MCF 10A (cell line): Measurements from ENCODE around the gene PRDM5. TPM values are rescaled to one million over a fixed set of nuclear protein-coding genes. Genes with fewer than 3 reads are reported as not detected.
A peak's percentile ranks its signal among the peaks of the same experiment; 100 is the strongest.

ENCODE experiments used
- BruUV-seq: library from RNA; stranded (reverse); fragments of 400-500 nt; replicated peaks from 2 replicates; lab custom pipeline; 2021; lab: Mats Ljungman, UMichigan
- CTCF ChIA-PET: fragments of 300-600 bp; sonication (Branson Sonifier 250); formaldehyde crosslinking; extraction: SDS; loops from one replicate; lab custom pipeline; 2021; ENCODE audit warnings: antibody characterized with exemption, inconsistent platforms; lab: Yijun Ruan, JAX
- POLR2A ChIA-PET: fragments of 300-600, 350-650 bp; sonication (Branson Sonifier 250); formaldehyde crosslinking; extraction: SDS; loops from one replicate; lab custom pipeline; 2020; ENCODE audit warnings: antibody characterized with exemption, inconsistent platforms; lab: Yijun Ruan, JAX
- DNase-seq: peaks from one replicate; pipeline ENCODE4 v3.0.0-alpha.2; 2018; ENCODE audit not compliant: unreplicated experiment
- H3K27ac Mint-ChIP-seq: one replicate; pipeline ENCODE4 v1.8.0; 2022; ENCODE audit warnings: mild to moderate bottlenecking, low read depth, mixed read lengths; ENCODE audit not compliant: unreplicated experiment
- H3K27me3 Mint-ChIP-seq: one replicate; pipeline ENCODE4 v1.8.0; 2022; ENCODE audit warnings: mixed read lengths; ENCODE audit not compliant: insufficient read depth, unreplicated experiment
- H3K36me3 Mint-ChIP-seq: one replicate; pipeline ENCODE4 v1.8.0; 2022; ENCODE audit warnings: mild to moderate bottlenecking, moderate library complexity, mixed read lengths; ENCODE audit not compliant: insufficient read depth, unreplicated experiment
- H3K4me1 Mint-ChIP-seq: one replicate; pipeline ENCODE4 v1.8.0; 2022; ENCODE audit warnings: mixed read lengths; ENCODE audit not compliant: insufficient read depth, unreplicated experiment
- H3K4me3 Mint-ChIP-seq: one replicate; pipeline ENCODE4 v1.8.0; 2022; ENCODE audit warnings: mild to moderate bottlenecking, moderate library complexity, mixed read lengths; ENCODE audit not compliant: unreplicated experiment
- H3K9me3 Mint-ChIP-seq: one replicate; pipeline ENCODE4 v1.8.0; 2022; ENCODE audit warnings: mixed read lengths; ENCODE audit not compliant: unreplicated experiment
- intact Hi-C: fragments of 100-400 bp; cut with micrococcal nuclease; formaldehyde crosslinking; loops from 2 replicates; pipeline ENCODE4 v1.14.1; 2022
- total RNA-seq: library from RNA; stranded (reverse); gene quantifications from 2 replicates; pipeline ENCODE4 v1.2.3, GENCODE V29; 2022
- TF ChIP-seq, protein P1 (sequence below): fragments of 200-600 bp; IDR thresholded peaks from one replicate; pipeline ENCODE4 v1.8.0; 2022; ENCODE audit warnings: antibody characterized with exemption, mild to moderate bottlenecking; ENCODE audit not compliant: unreplicated experiment

Gene PRDM5
- total RNA-seq, 1 experiment from 2014 or later = 7.3 TPM

DNA sequence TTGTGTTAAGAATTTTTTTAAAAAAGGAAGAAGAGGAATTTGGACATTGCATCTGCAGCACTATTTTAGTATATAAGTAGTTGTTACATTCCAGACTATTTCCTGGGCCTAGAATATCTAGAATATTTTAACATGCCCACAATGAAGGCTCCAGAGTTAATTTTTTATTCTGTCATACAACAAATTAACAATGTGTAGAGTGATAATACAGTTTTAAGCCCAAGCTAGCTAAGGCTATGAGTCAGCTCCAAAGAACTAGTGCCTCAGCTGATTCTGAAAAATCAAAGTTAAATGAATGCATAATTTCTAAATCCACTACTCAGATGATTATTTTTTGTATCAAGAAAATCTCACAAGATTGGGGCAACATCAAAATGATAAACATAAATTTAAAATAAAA, 231.4 kb downstream of the PRDM5 start:
- Mint-ChIP-seq H3K36me3 (no peaks in the 10 kb centered on the region), H3K4me3 (no peak overlapping the region), H3K27ac (no peak overlapping the region), H3K27me3 (no peaks in the 10 kb centered on the region), H3K9me3 (no peaks in the 10 kb centered on the region), H3K4me1 (peaks cover 15% of the 10 kb centered on the region)
- no peak for DNase-seq
- intact Hi-C loops = no loop called here
- no TSS peak for BruUV-seq
- TF ChIP-seq, protein P1, sequence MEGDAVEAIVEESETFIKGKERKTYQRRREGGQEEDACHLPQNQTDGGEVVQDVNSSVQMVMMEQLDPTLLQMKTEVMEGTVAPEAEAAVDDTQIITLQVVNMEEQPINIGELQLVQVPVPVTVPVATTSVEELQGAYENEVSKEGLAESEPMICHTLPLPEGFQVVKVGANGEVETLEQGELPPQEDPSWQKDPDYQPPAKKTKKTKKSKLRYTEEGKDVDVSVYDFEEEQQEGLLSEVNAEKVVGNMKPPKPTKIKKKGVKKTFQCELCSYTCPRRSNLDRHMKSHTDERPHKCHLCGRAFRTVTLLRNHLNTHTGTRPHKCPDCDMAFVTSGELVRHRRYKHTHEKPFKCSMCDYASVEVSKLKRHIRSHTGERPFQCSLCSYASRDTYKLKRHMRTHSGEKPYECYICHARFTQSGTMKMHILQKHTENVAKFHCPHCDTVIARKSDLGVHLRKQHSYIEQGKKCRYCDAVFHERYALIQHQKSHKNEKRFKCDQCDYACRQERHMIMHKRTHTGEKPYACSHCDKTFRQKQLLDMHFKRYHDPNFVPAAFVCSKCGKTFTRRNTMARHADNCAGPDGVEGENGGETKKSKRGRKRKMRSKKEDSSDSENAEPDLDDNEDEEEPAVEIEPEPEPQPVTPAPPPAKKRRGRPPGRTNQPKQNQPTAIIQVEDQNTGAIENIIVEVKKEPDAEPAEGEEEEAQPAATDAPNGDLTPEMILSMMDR = no peak
- POLR2A ChIA-PET = interaction anchor here (0.7 kb wide), 1 partner anchor 9 kb away, joined by 4 read pairs; no protein-coding TSS in a partner anchor
- CTCF ChIA-PET = interaction anchor here (0.7 kb wide), 1 partner anchor 262 kb away, joined by 3 read pairs; no protein-coding TSS in a partner anchor

DNA sequence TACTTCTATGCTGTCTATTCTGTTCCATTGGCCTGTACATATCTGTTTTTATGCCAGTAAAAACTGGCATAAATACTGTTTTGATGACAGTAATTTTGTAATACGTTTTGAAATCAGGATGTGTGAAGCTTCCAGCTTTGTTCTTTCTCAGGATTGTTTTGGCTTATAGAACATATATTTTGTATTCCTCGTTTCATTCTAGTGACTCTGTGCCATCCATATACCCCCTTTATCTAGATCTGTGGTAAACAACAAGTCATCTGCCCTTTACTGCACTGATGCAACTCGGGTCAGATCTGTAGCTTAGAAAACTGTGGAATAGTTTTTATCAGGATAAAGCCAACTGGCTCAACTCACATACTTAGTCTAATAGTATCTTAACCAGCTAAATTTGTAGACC, 233.7 kb downstream of the PRDM5 start:
- no peak overlapping the region for H3K27ac Mint-ChIP-seq
- TF ChIP-seq, protein P1 = no peak
- intact Hi-C loops = no loop called here
- no peaks in the 10 kb centered on the region for H3K27me3 Mint-ChIP-seq
- CTCF ChIA-PET = interaction anchor here (0.6 to 0.7 kb wide), 2 partner anchors 274 to 573 kb away, joined by 3 to 4 read pairs; no protein-coding TSS in a partner anchor
- BruUV-seq = no TSS peak
- POLR2A ChIA-PET = interaction anchor here (0.6 kb wide), 1 partner anchor 412 kb away, joined by 4 read pairs; no protein-coding TSS in a partner anchor
- DNase-seq = peak; percentile 39
- H3K4me3 Mint-ChIP-seq = no peak overlapping the region
- no peaks in the 10 kb centered on the region for H3K9me3 Mint-ChIP-seq
- H3K4me1 Mint-ChIP-seq = peaks cover 8% of the 10 kb centered on the region
- H3K36me3 Mint-ChIP-seq = no peaks in the 10 kb centered on the region

DNA sequence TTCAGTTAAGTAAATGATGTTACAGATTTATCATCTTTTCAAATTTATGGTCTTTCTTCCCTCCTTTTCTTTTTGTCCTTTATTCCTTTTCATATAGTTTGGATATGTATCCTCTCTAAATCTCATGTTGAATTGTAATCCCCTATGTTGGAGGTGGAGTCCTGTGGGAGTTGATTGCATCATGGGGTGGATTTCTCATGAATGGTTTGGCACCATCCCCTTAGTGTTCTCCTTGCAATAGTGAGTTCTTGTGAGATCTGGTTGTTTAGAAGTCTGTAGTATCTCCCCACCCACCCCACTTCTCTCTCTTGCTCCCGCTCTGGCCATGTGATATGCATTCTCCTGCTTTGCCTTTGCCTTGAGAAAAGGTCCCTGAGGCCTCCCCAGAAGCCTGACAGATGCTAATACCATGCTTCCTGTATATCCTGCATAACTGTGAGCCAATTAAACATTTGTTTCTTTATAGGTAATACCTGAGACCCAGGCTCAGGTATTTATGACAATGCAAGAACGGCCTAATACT, 236.7 kb downstream of the PRDM5 start:
- no peaks in the 10 kb centered on the region for H3K9me3 Mint-ChIP-seq
- TF ChIP-seq, protein P1 = no peak
- H3K4me1 Mint-ChIP-seq = peaks cover 5% of the 10 kb centered on the region
- no peak overlapping the region for H3K27ac Mint-ChIP-seq
- CTCF ChIA-PET = no interaction called here
- intact Hi-C loops = no loop called here
- no peak overlapping the region for H3K4me3 Mint-ChIP-seq
- no TSS peak for BruUV-seq
- POLR2A ChIA-PET = no interaction called here
- H3K36me3 Mint-ChIP-seq = no peaks in the 10 kb centered on the region
- DNase-seq = peak; percentile 47
- H3K27me3 Mint-ChIP-seq = no peaks in the 10 kb centered on the region

DNA sequence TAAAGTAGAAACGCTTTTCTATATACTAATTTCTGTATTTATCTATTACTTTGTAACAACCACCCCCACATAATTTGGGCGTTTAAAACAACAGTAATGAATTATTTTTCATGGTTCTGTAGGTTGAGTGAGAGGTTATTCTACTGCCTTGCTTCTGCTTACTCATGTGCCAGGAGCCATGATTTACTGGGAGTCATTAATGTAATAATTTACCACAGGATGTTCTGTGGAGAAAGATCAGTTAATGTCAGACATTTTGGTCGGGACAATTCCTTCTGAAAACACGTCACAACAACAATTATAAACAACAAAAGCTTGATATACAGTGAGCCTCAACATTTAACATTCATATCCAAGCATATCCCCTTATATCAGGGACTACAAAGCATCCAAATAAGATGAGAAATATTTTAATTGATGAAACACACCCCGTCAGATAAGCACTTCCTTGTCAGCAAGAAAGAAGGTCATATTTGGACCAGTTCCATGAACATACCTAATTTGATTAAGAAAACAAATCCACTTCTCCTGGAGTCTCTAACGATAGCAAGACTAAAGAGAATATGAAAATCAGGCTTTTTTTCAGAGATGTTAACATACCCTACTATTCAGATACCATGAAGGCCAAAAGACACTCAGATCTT, 238.5 kb downstream of the PRDM5 start:
- H3K36me3 Mint-ChIP-seq = no peaks in the 10 kb centered on the region
- CTCF ChIA-PET = no interaction called here
- H3K9me3 Mint-ChIP-seq = no peaks in the 10 kb centered on the region
- POLR2A ChIA-PET = interaction anchor here (1.1 kb wide), 1 partner anchor 211 kb away, joined by 3 read pairs; no protein-coding TSS in a partner anchor
- peaks cover 5% of the 10 kb centered on the region for H3K4me1 Mint-ChIP-seq
- no peak overlapping the region for H3K4me3 Mint-ChIP-seq
- TF ChIP-seq, protein P1 = no peak
- intact Hi-C loops = no loop called here
- BruUV-seq = no TSS peak
- no peak overlapping the region for H3K27ac Mint-ChIP-seq
- no peaks in the 10 kb centered on the region for H3K27me3 Mint-ChIP-seq
- DNase-seq = no peak
